GM12874 (cell line): ENCODE data around the gene CTXN1.

Experiments
- CTCF ChIP-seq: IDR thresholded peaks from 2 replicates; pipeline ENCODE4 v1.5.1; 2011; ENCODE audit warnings: low read depth, mild to moderate bottlenecking, control low read depth, low read length, moderate library complexity; ENCODE audit not compliant: insufficient read depth

The CTXN1 gene

GRCh38 chr19:7926727-7927604, 1.0 kb upstream of the CTXN1 start:
- no peak for TF ChIP-seq CTCF

GRCh38 chr19:7925171-7925851, 624 bp downstream of the CTXN1 start:
- peak; percentile 96 for TF ChIP-seq CTCF

- TF ChIP-seq CTCF: no peak
These were observed 1.2 kb downstream of the CTXN1 start for GRCh38 chr19:7924651-7925170.

- no peak for TF ChIP-seq CTCF
These were observed 1.7 kb downstream of the CTXN1 start for GRCh38 chr19:7924241-7924640.

GRCh38 chr19:7923295-7924191, 2.4 kb downstream of the CTXN1 start:
- TF ChIP-seq CTCF: no peak

- TF ChIP-seq CTCF: no peak
These were observed 3.1 kb downstream of the CTXN1 start for GRCh38 chr19:7922836-7923195.
